H1 (cell line): Measurements from ENCODE around the gene KRTAP10-4. TPM values are rescaled to one million over a fixed set of nuclear protein-coding genes. Genes with fewer than 3 reads are reported as not detected.

Experiments used
- CTCF ChIA-PET: fragments of 300-600 bp; sonication (Branson Sonifier 250); formaldehyde crosslinking; loops from one replicate; lab custom pipeline; 2021; ENCODE audit not compliant: partially characterized antibody; lab: Charles Lee
- POLR2A ChIA-PET: fragments of 300-600 bp; sonication (Branson Sonifier 250); formaldehyde crosslinking; loops from one replicate; lab custom pipeline; 2021; ENCODE audit warnings: inconsistent platforms; ENCODE audit not compliant: partially characterized antibody; lab: Charles Lee
- DNase-seq, 2 experiments: peaks; one replicate each; pipeline versions ENCODE4 v3.0.0 to v3.0.0-alpha.2; 2010 to 2022; ENCODE audit warnings: low spot score in 2 of 2, low read depth in 1 of 2, mixed read lengths in 1 of 2
- FAIRE-seq: peaks from 2 replicates; lab custom pipeline; 2011; peaks lifted over from hg19 to GRCh38; lab: Jason Lieb, UNC
- H2AFZ ChIP-seq: 2 replicates; pipeline ENCODE4 v1.8.1; 2012; ENCODE audit warnings: low read length, inconsistent platforms
- H2AK5ac ChIP-seq: 2 replicates; pipeline ENCODE4 v1.6.1; 2013; ENCODE audit warnings: low read depth, low read length
- H2BK120ac ChIP-seq: replicated peaks from 2 replicates; pipeline ENCODE3; 2013; ENCODE audit warnings: low read depth, low read length, inconsistent platforms
- H2BK12ac ChIP-seq: 2 replicates; pipeline ENCODE4 v1.6.1; 2013; ENCODE audit warnings: low read depth, low read length
- H2BK15ac ChIP-seq: 2 replicates; pipeline ENCODE4 v1.6.1; 2013; ENCODE audit warnings: low read length
- H2BK20ac ChIP-seq: 2 replicates; pipeline ENCODE4 v1.6.1; 2013; ENCODE audit warnings: low read length
- H2BK5ac ChIP-seq: 2 replicates; pipeline ENCODE4 v1.6.1; 2013; ENCODE audit warnings: low read depth, low read length
- H3K14ac ChIP-seq: 2 replicates; pipeline ENCODE4 v1.6.1; 2013; ENCODE audit warnings: inconsistent platforms; ENCODE audit not compliant: insufficient read length
- H3K18ac ChIP-seq: 2 replicates; pipeline ENCODE4 v1.6.1; 2013; ENCODE audit warnings: low read length; ENCODE audit errors: extremely low read depth
- H3K23ac ChIP-seq: 2 replicates; pipeline ENCODE4 v1.6.1; 2013; ENCODE audit warnings: inconsistent platforms; ENCODE audit not compliant: insufficient read length
- H3K23me2 ChIP-seq: 2 replicates; pipeline ENCODE4 v1.6.1; 2013; ENCODE audit warnings: low read depth, low read length
- H3K27ac ChIP-seq: 2 replicates; pipeline ENCODE4 v1.6.1; 2011; ENCODE audit warnings: low read depth, low read length, inconsistent platforms
- H3K27me3 ChIP-seq, 4 experiments: replicated peaks in 1 of 4; 1 replicate in 1 of 4; 2 replicates in 3 of 4; pipeline versions ENCODE4 v1.6.1 to v1.8.1; 2011 to 2013; ENCODE audit warnings: low read length in 3 of 4, mild to moderate bottlenecking in 3 of 4, inconsistent platforms in 2 of 4, mixed read lengths in 2 of 4, moderate library complexity in 1 of 4; ENCODE audit not compliant: control insufficient read depth in 3 of 4, insufficient read depth in 3 of 4; ENCODE audit errors: extremely low read depth in 1 of 4
- H3K36me3 ChIP-seq, 4 experiments: 2 replicates each; pipeline versions ENCODE4 v1.6.1 to v1.8.1; 2011 to 2013; ENCODE audit warnings: mild to moderate bottlenecking in 4 of 4, low read length in 3 of 4, moderate library complexity in 2 of 4, control low read depth in 1 of 4, inconsistent platforms in 1 of 4; ENCODE audit not compliant: insufficient read depth in 4 of 4, control insufficient read depth in 2 of 4
- H3K4ac ChIP-seq: replicated peaks from 2 replicates; pipeline ENCODE3; 2013; ENCODE audit warnings: low read length, low read depth, mixed read lengths, inconsistent platforms; ENCODE audit not compliant: insufficient read length
- H3K4me1 ChIP-seq, 4 experiments: replicated peaks in 1 of 4; 1 replicate in 1 of 4; 2 replicates in 3 of 4; pipeline versions ENCODE4 v1.6.1 to v1.8.1; 2011 to 2013; ENCODE audit warnings: low read length in 3 of 4, inconsistent platforms in 2 of 4, mixed read lengths in 1 of 4; ENCODE audit not compliant: insufficient read depth in 4 of 4, control insufficient read depth in 3 of 4
- H3K4me2 ChIP-seq, 2 experiments: 2 replicates each; pipeline versions ENCODE4 v1.6.1 to v1.8.1; 2011 to 2013; ENCODE audit warnings: low read depth in 2 of 2, low read length in 2 of 2, control low read depth in 1 of 2, inconsistent platforms in 1 of 2, mild to moderate bottlenecking in 1 of 2; ENCODE audit not compliant: insufficient read depth in 1 of 2
- H3K4me3 ChIP-seq, 4 experiments: fragments of 200-600, 300-600 bp in 1 of 4; sonication (generic), shearing (Covaris generic), sonication (Bioruptor Twin) in 1 of 4; 2 replicates each; pipeline versions ENCODE4 v1.5.1 to v1.8.1; 2011 to 2016; ENCODE audit warnings: low read length in 4 of 4, low read depth in 3 of 4, control low read depth in 2 of 4, inconsistent platforms in 2 of 4, mild to moderate bottlenecking in 2 of 4, mixed read lengths in 1 of 4, moderate library complexity in 1 of 4; ENCODE audit not compliant: insufficient read depth in 2 of 4; ENCODE audit errors: extremely low read depth in 1 of 4
- H3K56ac ChIP-seq: replicated peaks from 2 replicates; pipeline ENCODE3; 2013; ENCODE audit warnings: low read depth, mild to moderate bottlenecking, mixed read lengths, low read length, inconsistent platforms; ENCODE audit not compliant: insufficient read length
- H3K79me1 ChIP-seq: 2 replicates; pipeline ENCODE4 v1.6.1; 2013; ENCODE audit warnings: low read depth, low read length, control low read depth
- H3K79me2 ChIP-seq, 2 experiments: 2 replicates each; pipeline versions ENCODE4 v1.6.1 to v1.8.1; 2012 to 2013; ENCODE audit warnings: low read length in 2 of 2, mild to moderate bottlenecking in 2 of 2, inconsistent platforms in 1 of 2; ENCODE audit not compliant: insufficient read depth in 2 of 2, control insufficient read depth in 1 of 2
- H3K9ac ChIP-seq, 4 experiments: replicated peaks in 1 of 4; 1 replicate in 1 of 4; 2 replicates in 3 of 4; pipeline versions ENCODE4 v1.6.1 to v1.8.1; 2011 to 2013; ENCODE audit warnings: low read depth in 3 of 4, low read length in 3 of 4, control low read depth in 2 of 4, mild to moderate bottlenecking in 2 of 4, moderate library complexity in 2 of 4, inconsistent platforms in 1 of 4; ENCODE audit errors: extremely low read depth in 1 of 4
- H3K9me3 ChIP-seq, 2 experiments: 2 replicates each; pipeline versions ENCODE4 v1.6.1 to v1.8.1; 2012 to 2013; ENCODE audit warnings: mild to moderate bottlenecking in 2 of 2, moderate library complexity in 2 of 2, control low read depth in 1 of 2, inconsistent platforms in 1 of 2, low read depth in 1 of 2, low read length in 1 of 2, mixed read lengths in 1 of 2; ENCODE audit not compliant: insufficient read depth in 2 of 2
- H4K20me1 ChIP-seq, 2 experiments: replicated peaks in 1 of 2; 2 replicates each; pipeline versions ENCODE3 to v1.8.1; 2011 to 2013; ENCODE audit warnings: inconsistent platforms in 2 of 2, low read length in 2 of 2, mild to moderate bottlenecking in 1 of 2; ENCODE audit not compliant: insufficient read depth in 2 of 2, control insufficient read depth in 1 of 2
- H4K5ac ChIP-seq: 2 replicates; pipeline ENCODE4 v1.6.1; 2013; ENCODE audit warnings: low read length, low read depth, mixed read lengths, inconsistent platforms; ENCODE audit not compliant: insufficient read length
- H4K8ac ChIP-seq: 2 replicates; pipeline ENCODE4 v1.8.0; 2013; ENCODE audit warnings: mild to moderate bottlenecking, moderate library complexity, low read length, inconsistent platforms; ENCODE audit not compliant: insufficient read depth; ENCODE audit errors: extremely low read depth
- H4K91ac ChIP-seq: replicated peaks from 2 replicates; pipeline ENCODE3; 2013; ENCODE audit warnings: low read length, mixed read lengths, inconsistent platforms; ENCODE audit not compliant: insufficient read length
- GTF2F1 ChIP-seq: IDR thresholded peaks from 2 replicates; pipeline ENCODE4 v1.6.1; 2012; ENCODE audit warnings: low read depth, low read length, improper control_type of control experiment, borderline replicate concordance
- HDAC2 ChIP-seq, 2 experiments: fragments of 300-600 bp in 1 of 2; sonication (generic) in 1 of 2; IDR thresholded peaks; 2 replicates each; pipeline ENCODE4 v1.6.1; 2011 to 2012; ENCODE audit warnings: low read depth in 2 of 2, low read length in 2 of 2, mild to moderate bottlenecking in 2 of 2, moderate library complexity in 2 of 2, borderline replicate concordance in 1 of 2, inconsistent platforms in 1 of 2
- PHF8 ChIP-seq: fragments of 200-600 bp; sonication (generic); conservative IDR thresholded peaks from 2 replicates; pipeline ENCODE4 v1.7.1; 2012; ENCODE audit warnings: low read depth, mild to moderate bottlenecking, inconsistent platforms, low read length, moderate library complexity
- RXRA ChIP-seq: IDR thresholded peaks from 2 replicates; pipeline ENCODE4 v1.6.1; 2011; ENCODE audit warnings: low read depth, mild to moderate bottlenecking, low read length, moderate library complexity; ENCODE audit not compliant: insufficient read depth
- SIRT6 ChIP-seq: IDR thresholded peaks from one replicate; pipeline ENCODE4 v1.7.1; 2012; ENCODE audit warnings: low read length, inconsistent platforms
- SP2 ChIP-seq: IDR thresholded peaks from 2 replicates; pipeline ENCODE4 v1.6.1; 2012; ENCODE audit warnings: mild to moderate bottlenecking, low read length, inconsistent platforms
- TAF1 ChIP-seq: IDR thresholded peaks from 2 replicates; pipeline ENCODE4 v1.6.1; 2011; ENCODE audit warnings: mild to moderate bottlenecking, low read depth, low read length
- TAF7 ChIP-seq: optimal IDR thresholded peaks from 2 replicates; pipeline ENCODE3; 2011; ENCODE audit warnings: low read depth, mild to moderate bottlenecking, inconsistent platforms, low read length, moderate library complexity, borderline replicate concordance
- TEAD4 ChIP-seq: IDR thresholded peaks from 2 replicates; pipeline ENCODE4 v1.6.1; 2012; ENCODE audit warnings: low read depth, low read length, inconsistent platforms, mixed read lengths
- YY1 ChIP-seq: IDR thresholded peaks from 2 replicates; pipeline ENCODE4 v1.6.1; 2011; ENCODE audit warnings: low read depth, mild to moderate bottlenecking, low read length
- ZNF274 ChIP-seq: IDR thresholded peaks from 2 replicates; pipeline ENCODE4 v1.7.0; 2012; ENCODE audit warnings: low read length, borderline replicate concordance; ENCODE audit errors: extremely low read depth
- WGBS, 2 experiments: shearing (Covaris generic) in 1 of 2; methylation state at CpG; one replicate each; pipeline versions ENCODE4 v1.1.6 to v1.1.7; 2013 to 2015; ENCODE audit warnings: low lambda C conversion rate in 2 of 2, mixed read lengths in 2 of 2, inconsistent platforms in 1 of 2, low coverage in 1 of 2, missing lambda C conversion rate in 1 of 2; ENCODE audit not compliant: insufficient replicate concordance in 2 of 2, insufficient coverage in 1 of 2, insufficient read length in 1 of 2; ENCODE audit errors: extremely low coverage in 1 of 2, missing lambda C conversion rate in 1 of 2; 5-methylcytosine and 5-hydroxymethylcytosine counted together
- polyA plus RNA-seq, 7 experiments: library from polyadenylated mRNA; depleted of rRNA in 3 of 7; stranded (reverse) in 5 of 7; unstranded in 2 of 7; fragments of >200 nt in 5 of 7; fragments of 200-250 nt in 2 of 7; gene quantifications; 1 replicate in 5 of 7; 2 replicates in 1 of 7; 4 replicates in 1 of 7; pipeline versions ENCODE4 v1.2.1 to v1.2.3, GENCODE V29; 2011 to 2013; ENCODE audit warnings: missing spikeins in 2 of 7, mixed read lengths in 2 of 7
- total RNA-seq: library from RNA; stranded (reverse); fragmentation: NEBNext Ultra II Directional; extraction: Animal tissue kit (Norgen Biotek cat#: 25700); gene quantifications from 2 replicates; pipeline ENCODE4 v1.2.1, GENCODE V29; 2021

The KRTAP10-4 gene
- total and polyA plus RNA-seq, 2 of the 8 experiments (the other 6 are each of a cell fraction or from before 2014, with no cell fraction given): not detected

DNA sequence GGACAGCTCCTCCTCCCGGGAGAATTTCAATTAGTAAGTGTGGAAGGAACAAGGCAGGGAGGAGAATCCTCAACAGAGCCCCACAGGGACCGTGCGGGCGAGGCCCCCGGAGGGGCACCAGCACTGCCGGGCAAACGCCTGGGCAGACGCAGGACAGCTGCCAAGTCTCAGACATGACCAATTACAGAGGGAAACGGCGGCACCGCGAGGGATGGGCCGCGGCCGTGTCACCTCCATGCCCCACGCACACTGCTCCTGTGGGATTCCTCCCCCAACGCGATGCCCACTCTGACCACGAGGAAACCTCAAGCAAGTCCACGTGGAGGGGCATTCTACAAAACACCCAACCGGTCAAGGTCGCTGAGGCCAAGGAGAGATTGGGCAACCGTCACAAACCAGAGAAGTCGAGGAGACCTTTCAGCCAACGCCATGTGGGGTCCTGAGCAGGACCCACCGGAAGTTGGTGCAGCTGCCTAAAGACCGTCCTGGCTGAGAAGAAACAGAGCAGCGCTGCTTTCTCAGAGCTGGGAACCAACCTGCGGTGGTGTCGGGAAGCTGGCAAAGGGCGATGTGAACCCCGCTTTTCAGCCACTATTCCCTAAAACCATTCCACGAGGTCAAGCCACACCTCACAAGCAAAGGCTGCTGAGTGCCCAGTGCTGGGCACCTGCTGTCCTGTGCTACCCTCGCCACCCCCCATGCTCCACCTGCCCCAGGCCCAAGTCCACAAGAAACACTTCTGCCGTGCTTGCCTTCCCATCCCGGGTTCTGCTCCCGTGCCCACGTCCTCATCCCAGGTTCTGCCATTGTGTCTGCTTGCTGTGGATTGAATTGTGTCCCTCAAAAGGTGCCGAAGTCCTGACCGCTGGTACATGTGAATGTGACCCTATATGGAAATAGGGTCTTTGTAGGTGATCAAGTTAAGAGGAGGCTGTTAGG, 1.4 kb upstream of the KRTAP10-4 start:
- H2BK5ac ChIP-seq: no peak overlapping the region
- DNase-seq (no peak), FAIRE-seq (no peak)
- no peaks in the 10 kb centered on the region for H4K20me1 ChIP-seq
- peaks cover 7 to 13% of the 10 kb centered on the region in 2 experiments; a peak in 3 of 4 replicates for H3K9me3 ChIP-seq
- H2AFZ ChIP-seq: no peak overlapping the region
- H2BK12ac ChIP-seq: no peak overlapping the region
- no peak overlapping the region for H2BK20ac ChIP-seq
- H3K4me2 ChIP-seq: no peak overlapping the region
- H3K23me2 ChIP-seq: no peaks in the 10 kb centered on the region; the same call in 1 of the 2 replicates
- no peak overlapping the region; the same call in 1 of the 2 replicates for H4K8ac ChIP-seq
- H3K4me3 ChIP-seq: no peak overlapping the region
- 90% methylated on average over 37 of the region's 40 CpGs; no CpG with 5 or more reads in 1 of the 2 experiments for WGBS, 2 experiments
- no peak overlapping the region for H2BK120ac ChIP-seq
- H2AK5ac ChIP-seq: no peak overlapping the region
- ChIA-PET POLR2A (interaction anchor here (0.9 to 1.1 kb wide), 2 partner anchors 11 to 22 kb away, joined by 3 to 4 read pairs; no protein-coding TSS in a partner anchor), CTCF (interaction anchor here (0.9 to 1.7 kb wide), 4 partner anchors 19 to 222 kb away, joined by 3 to 4 read pairs (median 3); no protein-coding TSS in a partner anchor)
- H2BK15ac ChIP-seq: no peak overlapping the region
- no peak overlapping the region for H3K4ac ChIP-seq
- H4K91ac ChIP-seq: no peak overlapping the region
- H3K14ac ChIP-seq: no peak overlapping the region
- no peaks in the 10 kb centered on the region for H3K79me2 ChIP-seq
- H3K79me1 ChIP-seq: no peaks in the 10 kb centered on the region
- no peak overlapping the region for H4K5ac ChIP-seq
- H3K4me1 ChIP-seq: peaks cover 0 to 11% (median 0%) of the 10 kb centered on the region in 4 experiments; a peak in 1 of 7 replicates
- H3K36me3 ChIP-seq: no peaks in the 10 kb centered on the region
- H3K27ac ChIP-seq: no peak overlapping the region
- no peak overlapping the region for H3K18ac ChIP-seq
- no peak overlapping the region for H3K9ac ChIP-seq
- no peak overlapping the region for H3K23ac ChIP-seq
- H3K27me3 ChIP-seq: no peaks in the 10 kb centered on the region; a peak in 1 of 7 replicates
- H3K56ac ChIP-seq: no peak overlapping the region
- TF ChIP-seq SIRT6 (no peak), ZNF274 (no peak), SP2 (no peak), HDAC2 (IDR thresholded peaks at IDR 0.05; ENCODE audit: borderline replicate concordance in 1 of 2, low read depth in 2 of 2, low read length in 2 of 2) (no peak), PHF8 (no peak), GTF2F1 (no peak), RXRA (no peak), TAF7 (no peak), YY1 (no peak), TAF1 (no peak), TEAD4 (no peak)
